ENCODE measurements around the gene POLR3GL.

Gene POLR3GL

DNA sequence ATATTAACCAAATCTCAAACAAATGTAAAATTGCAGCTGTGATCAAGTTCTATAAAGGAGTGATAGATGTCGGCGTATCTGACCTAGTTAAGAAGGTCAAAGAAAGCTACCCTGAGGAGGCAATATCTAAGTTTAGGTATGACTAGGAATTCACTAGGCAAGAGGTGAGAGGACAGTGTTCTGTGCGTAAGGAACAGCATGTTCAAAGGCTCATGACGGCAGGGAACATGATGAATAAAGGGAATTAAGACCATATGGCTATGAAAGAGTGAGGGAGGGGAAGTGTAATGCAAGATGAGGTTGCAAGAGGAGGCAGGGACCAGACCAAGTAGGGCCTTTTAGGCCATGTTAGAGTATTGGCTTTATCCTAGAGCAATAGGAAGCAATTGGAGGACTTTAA lies 15.3 kb upstream of the POLR3GL start:
- no peak for DNase-seq (ENCODE audit: low spot score)

- DNase-seq (ENCODE audit: low spot score): no peak
Observed at GRCh38 chr1:145951526-145951925, 13.0 kb upstream of the POLR3GL start.

DNA sequence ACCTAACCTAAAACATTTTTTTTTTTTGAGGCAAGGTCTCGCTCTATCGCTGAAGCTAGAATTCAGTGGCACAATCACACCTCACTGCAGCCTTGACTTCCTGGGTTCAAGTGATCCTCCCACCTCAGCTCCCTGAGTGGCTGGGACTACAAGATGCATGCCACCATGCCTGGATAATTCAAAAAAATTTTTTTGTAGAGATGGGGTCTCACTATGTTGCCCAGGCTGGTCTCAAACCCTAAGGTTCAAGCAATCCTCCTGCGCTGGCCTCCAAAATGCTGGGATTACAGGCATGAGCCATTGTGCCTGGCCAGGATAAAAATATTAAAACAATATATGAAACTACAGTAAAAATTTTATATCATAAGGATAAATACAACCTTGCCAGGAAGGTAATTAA lies 11.6 kb upstream of the POLR3GL start:
- DNase-seq (ENCODE audit: low spot score): no peak

- no peak for DNase-seq (ENCODE audit: low spot score)
Observed at GRCh38 chr1:145953861-145954260, 10.6 kb upstream of the POLR3GL start.

- no peak for DNase-seq (ENCODE audit: low spot score)
Observed at GRCh38 chr1:145955436-145955835, 9.1 kb upstream of the POLR3GL start.

- no peak for DNase-seq (ENCODE audit: low spot score)
Observed at GRCh38 chr1:145956361-145956760, 8.1 kb upstream of the POLR3GL start.

DNA sequence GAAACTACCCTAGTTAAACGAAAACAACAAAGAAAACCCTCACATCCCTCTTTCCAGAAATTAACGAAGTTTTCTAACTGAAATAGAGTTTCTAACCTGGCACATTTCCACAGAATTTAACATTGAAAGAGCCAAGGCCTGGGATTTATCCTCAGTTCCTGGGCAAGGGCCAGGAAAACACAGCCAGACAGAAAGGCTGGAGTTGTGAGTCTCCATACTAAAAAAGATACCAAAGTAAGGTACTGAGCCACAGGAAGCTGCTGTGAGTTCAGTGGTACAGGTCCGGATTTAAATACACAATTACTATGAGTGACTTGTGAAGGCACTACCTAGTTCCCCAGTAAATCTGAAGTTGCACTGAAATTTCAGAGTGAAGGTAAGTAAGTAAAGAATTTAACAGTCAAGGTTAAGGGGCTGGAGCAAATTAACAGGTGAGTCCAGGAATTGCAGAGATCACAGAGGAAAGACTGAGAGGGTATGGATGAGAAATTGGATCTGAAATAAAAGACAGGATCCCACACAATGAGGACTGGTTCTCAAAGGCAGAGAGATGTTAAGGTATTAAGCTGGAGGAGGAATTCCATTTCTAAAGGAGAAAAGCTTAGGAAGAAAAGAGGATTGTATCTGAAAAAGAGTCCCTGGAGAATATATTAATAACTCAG lies 7.6 kb upstream of the POLR3GL start:
- DNase-seq (ENCODE audit: low spot score): no peak

DNA sequence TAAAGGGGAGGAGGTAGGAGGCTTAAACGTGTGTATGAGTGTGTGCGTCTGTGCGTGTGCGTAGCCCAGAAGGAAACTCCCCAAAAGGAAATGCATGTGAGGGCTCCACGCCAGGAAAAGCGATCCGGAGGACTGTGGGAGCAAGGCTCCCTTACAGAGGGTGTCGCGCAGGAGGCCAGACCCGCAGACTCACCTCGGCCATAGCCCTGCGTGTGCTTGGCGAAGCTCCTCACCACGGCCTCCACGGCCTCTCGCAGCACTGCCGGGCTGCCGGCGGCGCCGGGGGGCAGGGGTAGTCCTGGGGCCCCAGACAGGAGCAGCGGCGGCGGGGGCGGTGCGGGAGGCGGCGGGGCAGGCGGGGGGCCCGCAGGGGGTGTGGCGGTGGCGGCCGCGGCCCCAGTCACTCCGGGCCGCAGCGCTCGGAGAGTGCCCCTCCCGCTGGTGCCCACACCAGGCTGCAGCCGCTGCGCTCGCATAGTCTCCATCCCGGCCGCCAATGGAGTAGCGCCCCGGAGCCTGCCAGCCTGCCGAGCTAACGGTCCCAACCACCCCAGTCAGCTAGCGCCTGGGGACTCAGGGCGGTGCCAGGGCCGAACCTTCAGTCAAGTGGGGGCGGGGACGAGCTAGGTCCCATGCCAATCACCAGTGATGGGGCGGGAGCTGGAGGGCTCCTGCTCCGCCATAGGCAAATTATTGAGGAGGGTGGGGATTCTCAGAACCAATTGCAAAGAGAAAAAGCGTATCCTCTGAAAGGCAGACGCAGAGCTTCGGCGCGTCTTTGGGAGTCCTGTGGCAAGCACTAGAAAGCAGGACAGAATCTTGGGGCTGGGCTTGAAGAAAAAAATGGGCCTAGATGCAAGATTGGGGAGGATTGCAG lies 6.8 kb upstream of the POLR3GL start, which contains the start of gene LIX1L:
TSS of gene LIX1L (minus strand) at position 575 of the 877 bp plus-strand sequence. CDS start at position 485, 90 bp downstream.
- peak; percentile 98 for DNase-seq (ENCODE audit: low spot score)

DNA sequence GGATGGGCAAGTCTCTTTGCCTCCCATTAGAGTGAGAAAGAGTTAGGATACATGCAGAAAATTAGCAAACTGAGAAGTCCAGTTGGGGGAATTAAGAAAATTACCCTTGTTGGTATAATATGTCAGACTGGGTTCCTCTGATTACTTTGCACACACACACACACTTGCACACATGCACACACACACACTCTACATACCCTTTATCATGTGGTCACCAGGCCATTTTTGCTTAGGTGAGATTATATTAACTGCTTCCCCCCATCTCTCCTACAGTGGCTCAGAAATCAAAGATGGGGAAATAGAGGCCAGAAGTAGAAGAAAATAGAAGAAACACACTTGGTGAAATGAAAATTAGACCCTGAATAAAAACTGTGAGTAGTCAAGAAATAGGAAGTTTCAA lies 5.8 kb upstream of the POLR3GL start:
- no peak for DNase-seq (ENCODE audit: low spot score)

GRCh38 chr1:145959333-145959732 lies 5.2 kb upstream of the POLR3GL start:
- DNase-seq (ENCODE audit: low spot score): no peak

GRCh38 chr1:145959957-145960467 lies 4.5 kb upstream of the POLR3GL start:
- no peak for DNase-seq (ENCODE audit: low spot score)

GRCh38 chr1:145960468-145961108 lies 3.9 kb upstream of the POLR3GL start:
- DNase-seq (ENCODE audit: low spot score): peak; percentile 86

- no peak for DNase-seq (ENCODE audit: low spot score)
Observed at GRCh38 chr1:145961109-145961424, 3.4 kb upstream of the POLR3GL start.

GRCh38 chr1:145961425-145962156 lies 2.9 kb upstream of the POLR3GL start:
- DNase-seq (ENCODE audit: low spot score): peak; percentile 60

DNA sequence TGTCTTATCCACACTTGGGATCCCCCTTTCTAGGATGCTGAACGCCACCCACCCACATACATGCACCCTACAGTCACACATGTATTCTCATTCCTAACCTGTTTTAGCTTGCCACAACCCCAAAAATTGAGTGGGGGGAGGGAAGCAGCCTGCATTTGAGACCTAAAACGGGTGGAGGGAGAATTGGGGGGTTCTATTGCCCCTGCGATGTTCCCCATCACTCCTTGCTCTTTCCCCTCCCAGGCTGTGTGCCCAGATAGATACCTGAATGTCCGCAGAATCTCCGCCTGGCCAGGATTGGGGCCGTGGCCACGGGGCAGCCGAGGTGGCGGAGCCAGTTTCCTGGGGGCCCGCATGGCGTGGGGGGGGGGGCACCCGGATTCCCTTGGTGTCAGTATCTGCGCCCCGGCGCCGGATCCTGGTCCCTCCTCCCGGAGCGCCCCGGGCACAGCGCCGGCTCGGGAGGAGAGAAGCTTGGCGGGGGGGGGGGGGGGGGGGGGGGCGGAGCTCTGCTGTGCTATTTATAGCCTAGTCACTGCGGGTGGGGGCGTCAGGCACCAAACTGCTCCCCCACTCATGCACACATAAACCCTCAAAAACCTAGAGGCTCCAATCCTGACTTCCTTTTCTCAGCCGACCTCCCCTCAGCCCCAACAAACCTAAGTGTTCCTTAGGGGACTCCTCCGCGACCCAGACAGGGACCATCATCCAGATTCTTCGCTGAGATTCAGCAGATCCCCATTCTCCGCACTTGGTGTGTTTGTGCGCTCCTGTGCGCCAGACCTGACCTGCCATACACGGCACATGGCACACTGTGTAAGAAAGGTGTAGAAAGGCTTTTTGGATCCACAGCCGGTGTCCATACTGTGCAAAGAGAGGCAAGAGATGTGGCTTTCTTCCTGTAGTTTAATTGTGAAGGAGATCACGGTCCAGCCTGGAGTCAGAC lies 2.1 kb upstream of the POLR3GL start:
- peak; percentile 74 for DNase-seq (ENCODE audit: low spot score)

- peak; percentile 77 for DNase-seq (ENCODE audit: low spot score)
Observed at GRCh38 chr1:145963265-145964019, 1.0 kb upstream of the POLR3GL start.

DNA sequence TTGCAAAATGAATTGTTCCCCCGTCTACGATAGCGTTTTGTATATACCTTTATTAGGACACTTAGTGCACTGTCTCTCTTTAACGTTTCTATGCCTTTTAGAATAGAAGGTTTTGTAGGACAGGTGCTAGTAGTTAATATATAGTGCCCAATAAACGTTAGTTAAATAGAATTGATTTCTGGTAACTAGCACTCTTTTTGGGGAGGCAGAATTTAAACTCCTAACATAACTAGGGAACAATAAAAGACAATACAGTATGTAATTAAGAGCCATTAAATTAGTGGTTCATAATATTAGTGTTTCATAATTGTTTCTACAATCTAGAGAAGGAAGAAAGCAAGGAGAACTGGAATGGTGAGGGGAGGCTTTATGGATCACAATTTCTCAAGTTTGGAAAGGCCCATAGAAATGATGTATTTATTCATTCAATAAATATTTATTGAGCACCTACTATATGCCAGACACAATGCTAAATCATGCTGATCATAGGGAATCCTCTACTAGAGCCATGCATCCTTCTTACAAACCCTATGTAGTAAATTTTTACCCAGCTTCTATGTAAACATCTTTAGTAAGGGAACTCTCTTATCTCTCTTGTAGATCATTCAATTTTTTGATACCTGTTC lies 742 bp downstream of the POLR3GL start:
- DNase-seq (ENCODE audit: low spot score): no peak

- no peak for DNase-seq (ENCODE audit: low spot score)
Observed at GRCh38 chr1:145967288-145967687, 2.8 kb downstream of the POLR3GL start.

GRCh38 chr1:145972580-145972979 lies 8.1 kb downstream of the POLR3GL start:
- no peak for DNase-seq (ENCODE audit: low spot score)

DNA sequence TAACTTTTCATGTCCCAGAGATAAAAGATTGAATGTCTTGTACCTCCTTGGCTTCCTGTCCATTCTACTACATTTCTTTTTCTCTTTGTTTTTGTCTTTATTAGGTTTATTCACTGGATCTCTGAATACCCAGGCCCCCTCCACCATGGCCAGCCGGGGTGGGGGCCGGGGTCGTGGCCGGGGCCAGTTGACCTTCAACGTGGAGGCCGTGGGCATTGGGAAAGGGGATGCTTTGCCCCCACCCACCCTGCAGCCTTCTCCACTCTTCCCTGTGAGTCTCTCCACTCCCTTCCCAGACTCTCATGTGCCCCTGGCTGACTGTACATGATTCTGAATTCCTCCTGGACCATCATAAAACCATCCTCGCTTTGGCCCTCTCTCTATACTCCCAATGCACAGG lies 10.2 kb downstream of the POLR3GL start:
- DNase-seq (ENCODE audit: low spot score): no peak

Data from hepatic stellate cell (primary cell).